HCT116 (cell line): Measurements from ENCODE around the gene MOB3C. TPM values are rescaled to one million over a fixed set of nuclear protein-coding genes. Genes with fewer than 3 reads are reported as not detected.

Source experiments
- ATAC-seq: fragments of 200-7000 bp; cut with Tn5 transposase; 2 replicates; pipeline ENCODE4 v1.9.1; 2020; ENCODE audit warnings: mild to moderate bottlenecking, moderate library complexity
- BruUV-seq: library from RNA; stranded (reverse); fragments of 400-500 nt; replicated peaks from 2 replicates; lab custom pipeline; 2021; lab: Mats Ljungman, UMichigan
- CTCF ChIA-PET: fragments of 300-600 bp; sonication (Branson Sonifier 250); formaldehyde crosslinking; loops from one replicate; lab custom pipeline; 2021; ENCODE audit warnings: antibody characterized with exemption; lab: Charles Lee
- POLR2A ChIA-PET: fragments of 300-600, 350-600 bp; sonication (Branson Sonifier 250); formaldehyde crosslinking; loops from one replicate; lab custom pipeline; 2021; ENCODE audit warnings: antibody characterized with exemption; lab: Charles Lee
- RAD21 ChIA-PET, 2 experiments: fragments of 300-600 bp; sonication (Branson Sonifier 250); formaldehyde crosslinking; loops; one replicate each; lab custom pipeline; 2023; ENCODE audit warnings: low total read pairs in 2 of 2; ENCODE audit not compliant: uncharacterized antibody in 2 of 2, unreplicated experiment in 2 of 2, low non-redundant PET in 1 of 2; lab: Charles Lee
- DNase-seq: peaks from one replicate; pipeline ENCODE4 v3.0.0-alpha.2; 2010; ENCODE audit warnings: low read depth, low spot score
- H2AFZ ChIP-seq: fragments of 200-600 bp; shearing (Covaris generic), sonication (generic); 2 replicates; pipeline ENCODE4 v1.6.1; 2017; ENCODE audit warnings: low read depth, mixed run types, mixed read lengths, antibody characterized with exemption, low read length; ENCODE audit not compliant: poor library complexity, severe bottlenecking
- H3K27ac ChIP-seq: 2 replicates; pipeline ENCODE4 v1.5.1; 2012; ENCODE audit warnings: low read depth, low read length
- H3K27me3 ChIP-seq: fragments of 200-600 bp; sonication (generic); 2 replicates; pipeline ENCODE4 v1.6.1; 2016; ENCODE audit warnings: mixed run types, low read length, mixed read lengths; ENCODE audit not compliant: insufficient read depth
- H3K36me3 ChIP-seq, 2 experiments: fragments of 200-500 bp in 1 of 2; fragments of 200-600 bp in 1 of 2; sonication (Bioruptor generic) in 1 of 2; sonication (generic) in 1 of 2; 2 replicates each; pipeline versions ENCODE4 v1.5.1 to v1.6.1; 2014 to 2016; ENCODE audit warnings: low read length in 2 of 2, inconsistent platforms in 1 of 2, mixed read lengths in 1 of 2, mixed run types in 1 of 2; ENCODE audit not compliant: insufficient read depth in 2 of 2, control insufficient read depth in 1 of 2
- H3K4me1 ChIP-seq, 2 experiments: fragments of 200-600 bp in 1 of 2; sonication (generic) in 1 of 2; 2 replicates each; pipeline versions ENCODE4 v1.5.1 to v1.6.1; 2012 to 2017; ENCODE audit warnings: low read length in 2 of 2, inconsistent platforms in 1 of 2, mild to moderate bottlenecking in 1 of 2, mixed read lengths in 1 of 2, mixed run types in 1 of 2, moderate library complexity in 1 of 2; ENCODE audit not compliant: insufficient read depth in 2 of 2, control insufficient read depth in 1 of 2
- H3K4me2 ChIP-seq: fragments of 200-600 bp; sonication (generic); 2 replicates; pipeline ENCODE4 v1.6.1; 2017; ENCODE audit warnings: mixed run types, low read length, mixed read lengths
- H3K4me3 ChIP-seq, 2 experiments: fragments of 200-600 bp in 1 of 2; sonication (generic) in 1 of 2; replicated peaks in 1 of 2; 2 replicates each; pipeline ENCODE4 v1.5.1; 2011 to 2016; ENCODE audit warnings: low read length in 2 of 2, control low read depth in 1 of 2, low read depth in 1 of 2, mild to moderate bottlenecking in 1 of 2, mixed read lengths in 1 of 2, mixed run types in 1 of 2
- H3K79me2 ChIP-seq: fragments of 200-600 bp; sonication (generic); 2 replicates; pipeline ENCODE4 v1.6.1; 2017; ENCODE audit warnings: mild to moderate bottlenecking, mixed run types, low read length, moderate library complexity, mixed read lengths; ENCODE audit not compliant: insufficient read depth
- H3K9ac ChIP-seq: fragments of 200-600 bp; sonication (generic); 2 replicates; pipeline ENCODE4 v1.6.1; 2016; ENCODE audit warnings: low read length, mixed read lengths
- H3K9me2 ChIP-seq: fragments of 200-600 bp; sonication (generic), shearing (Covaris generic); 2 replicates; pipeline ENCODE4 v1.6.1; 2017; ENCODE audit warnings: mixed run types, mild to moderate bottlenecking, moderate library complexity; ENCODE audit not compliant: insufficient read depth
- H3K9me3 ChIP-seq, 2 experiments: fragments of 200-500 bp in 1 of 2; fragments of 200-600 bp in 1 of 2; sonication (Bioruptor generic) in 1 of 2; sonication (generic) in 1 of 2; 2 replicates each; pipeline ENCODE4 v1.6.1; 2014 to 2017; ENCODE audit warnings: low read length in 2 of 2, mixed read lengths in 2 of 2, inconsistent platforms in 1 of 2, low read depth in 1 of 2, mild to moderate bottlenecking in 1 of 2, mixed run types in 1 of 2, moderate library complexity in 1 of 2; ENCODE audit not compliant: control insufficient read depth in 1 of 2, insufficient read depth in 1 of 2
- H4K20me1 ChIP-seq: fragments of 200-600 bp; sonication (generic), shearing (Covaris generic); 2 replicates; pipeline ENCODE4 v1.6.1; 2017; ENCODE audit warnings: mixed run types, mild to moderate bottlenecking, moderate library complexity; ENCODE audit not compliant: insufficient read depth
- ATF3 ChIP-seq: IDR thresholded peaks from 2 replicates; pipeline ENCODE4 v1.6.1; 2012
- CBX3 ChIP-seq: IDR thresholded peaks from 2 replicates; pipeline ENCODE4 v1.6.1; 2012; ENCODE audit warnings: low read depth
- CEBPB ChIP-seq: IDR thresholded peaks from 2 replicates; pipeline ENCODE4 v1.6.1; 2012; ENCODE audit warnings: low read depth
- EGR1 ChIP-seq: IDR thresholded peaks from 2 replicates; pipeline ENCODE4 v1.6.1; 2012; ENCODE audit warnings: low read depth
- FOSL1 ChIP-seq: IDR thresholded peaks from 2 replicates; pipeline ENCODE4 v1.6.1; 2012; ENCODE audit warnings: low read depth
- POLR2A ChIP-seq: IDR thresholded peaks from 2 replicates; pipeline ENCODE4 v1.7.0; 2011; ENCODE audit warnings: borderline replicate concordance; ENCODE audit not compliant: insufficient read depth, insufficient read length; ENCODE audit errors: extremely low read depth
- REST ChIP-seq: IDR thresholded peaks from 2 replicates; pipeline ENCODE4 v1.6.1; 2012; ENCODE audit warnings: low read depth
- SIN3A ChIP-seq: IDR thresholded peaks from 2 replicates; pipeline ENCODE4 v1.6.1; 2012; ENCODE audit warnings: low read depth
- SP1 ChIP-seq: IDR thresholded peaks from 2 replicates; pipeline ENCODE4 v1.6.1; 2012; ENCODE audit warnings: low read depth
- TCF7L2 ChIP-seq: IDR thresholded peaks from 2 replicates; pipeline ENCODE4 v1.7.0; 2011; ENCODE audit warnings: borderline replicate concordance, inconsistent platforms; ENCODE audit not compliant: insufficient read depth, insufficient read length; ENCODE audit errors: extremely low read depth
- YY1 ChIP-seq: IDR thresholded peaks from 2 replicates; pipeline ENCODE4 v1.6.1; 2011; ENCODE audit warnings: low read length, low read depth, moderate library complexity, mild to moderate bottlenecking; ENCODE audit not compliant: insufficient replicate concordance; ENCODE audit errors: extremely low read depth
- ZBTB33 ChIP-seq: IDR thresholded peaks from 2 replicates; pipeline ENCODE4 v1.6.1; 2011; ENCODE audit warnings: mild to moderate bottlenecking, low read length, moderate library complexity; ENCODE audit not compliant: insufficient replicate concordance; ENCODE audit errors: extremely low read depth
- ZFX ChIP-seq: fragments of 450-650 bp; IDR thresholded peaks from 2 replicates; pipeline ENCODE4 v1.6.1; 2017
- ZNF274 ChIP-seq: fragments of 200-500 bp; sonication (Bioruptor generic); IDR thresholded peaks from 2 replicates; pipeline ENCODE4 v1.6.1; 2014; ENCODE audit warnings: mild to moderate bottlenecking, low read depth, low read length, inconsistent platforms
- intact Hi-C: fragments of 100-400 bp; cut with micrococcal nuclease; formaldehyde crosslinking; loops from 2 replicates; pipeline ENCODE4 v1.10.0; 2022
- total RNA-seq: library from RNA; stranded (reverse); gene quantifications from one replicate; pipeline ENCODE4 v1.2.1, GENCODE V29; 2021; ENCODE audit not compliant: unreplicated experiment

MOB3C gene
- total RNA-seq, 1 experiment from 2014 or later, result 5.5 TPM

- H3K4me2 ChIP-seq, result no peak overlapping the region
- peaks cover 0 to 28% of the 10 kb centered on the region in 2 experiments; a peak in 3 of 4 replicates for H3K4me1 ChIP-seq
- H3K9me2 ChIP-seq, result no peaks in the 10 kb centered on the region
- no peaks in the 10 kb centered on the region for H3K27me3 ChIP-seq
- DNase-seq, result no peak
- H3K36me3 ChIP-seq, result 0 out of 4 replicates have a peak, but pooled peaks cover 0 to 6% of the 10 kb centered on the region in 2 experiments
- no peak overlapping the region for H3K4me3 ChIP-seq
- peaks cover 7% of the 10 kb centered on the region; the same call in 1 of the 2 replicates for H3K79me2 ChIP-seq
- H3K9ac ChIP-seq, result no peak overlapping the region
- no peak for TF ChIP-seq ATF3
- no peak for TF ChIP-seq ZFX
- no peak for TF ChIP-seq ZNF274
- no peak for TF ChIP-seq ZBTB33
- no peak for TF ChIP-seq SP1
- TF ChIP-seq SIN3A, result no peak
- TF ChIP-seq POLR2A, result no peak
- TF ChIP-seq CBX3, result no peak
- no peak for TF ChIP-seq FOSL1
- no peak for TF ChIP-seq REST
- no peak for TF ChIP-seq CEBPB
- no peak for TF ChIP-seq EGR1
- no peak for TF ChIP-seq YY1
- no peak for TF ChIP-seq TCF7L2
- TF ChIP-seq, all 23 proteins: peak for 0
- no peak overlapping the region for H2AFZ ChIP-seq
- no TSS peak for BruUV-seq
- ChIA-PET CTCF (interaction anchor here (1.0 kb wide), 1 partner anchor 17 kb away, joined by 3 read pairs; no protein-coding TSS in a partner anchor), POLR2A (interaction anchor here (0.7 to 2.4 kb wide), 2 partner anchors 9 to 952 kb away, joined by 4 to 5 read pairs; partner anchors contain the start of gene MOB3C), RAD21 (no interaction called here)
- intact Hi-C loops, result no loop called here
- no peaks in the 10 kb centered on the region for H4K20me1 ChIP-seq
- ATAC-seq, result no peak
- H3K9me3 ChIP-seq, result no peaks in the 10 kb centered on the region
- H3K27ac ChIP-seq, result no peak overlapping the region
Measured at GRCh38 chr1:46607345-46608130, 9.1 kb downstream of the MOB3C start.
